Dermis blood vessel endothelial cell (primary cell): ENCODE results near the gene FZD2. TPM values are rescaled to one million over a fixed set of nuclear protein-coding genes. Genes with fewer than 3 reads are reported as not detected.
"Not testable (repeated sequence)": the region's sequence is repeated elsewhere in the genome, so short reads cannot be mapped to it uniquely, and the experiment has no call there.

ENCODE experiments used
- DNase-seq: peaks from one replicate; pipeline ENCODE4 v3.0.0; 2010
- total RNA-seq: library from RNA; depleted of rRNA; stranded (reverse); fragments of >200 nt; gene quantifications from 2 replicates; pipeline ENCODE4 v1.2.3, GENCODE V29; 2014

Gene FZD2
- total RNA-seq, 1 donor from 2014 or later = 0.68 TPM

DNA sequence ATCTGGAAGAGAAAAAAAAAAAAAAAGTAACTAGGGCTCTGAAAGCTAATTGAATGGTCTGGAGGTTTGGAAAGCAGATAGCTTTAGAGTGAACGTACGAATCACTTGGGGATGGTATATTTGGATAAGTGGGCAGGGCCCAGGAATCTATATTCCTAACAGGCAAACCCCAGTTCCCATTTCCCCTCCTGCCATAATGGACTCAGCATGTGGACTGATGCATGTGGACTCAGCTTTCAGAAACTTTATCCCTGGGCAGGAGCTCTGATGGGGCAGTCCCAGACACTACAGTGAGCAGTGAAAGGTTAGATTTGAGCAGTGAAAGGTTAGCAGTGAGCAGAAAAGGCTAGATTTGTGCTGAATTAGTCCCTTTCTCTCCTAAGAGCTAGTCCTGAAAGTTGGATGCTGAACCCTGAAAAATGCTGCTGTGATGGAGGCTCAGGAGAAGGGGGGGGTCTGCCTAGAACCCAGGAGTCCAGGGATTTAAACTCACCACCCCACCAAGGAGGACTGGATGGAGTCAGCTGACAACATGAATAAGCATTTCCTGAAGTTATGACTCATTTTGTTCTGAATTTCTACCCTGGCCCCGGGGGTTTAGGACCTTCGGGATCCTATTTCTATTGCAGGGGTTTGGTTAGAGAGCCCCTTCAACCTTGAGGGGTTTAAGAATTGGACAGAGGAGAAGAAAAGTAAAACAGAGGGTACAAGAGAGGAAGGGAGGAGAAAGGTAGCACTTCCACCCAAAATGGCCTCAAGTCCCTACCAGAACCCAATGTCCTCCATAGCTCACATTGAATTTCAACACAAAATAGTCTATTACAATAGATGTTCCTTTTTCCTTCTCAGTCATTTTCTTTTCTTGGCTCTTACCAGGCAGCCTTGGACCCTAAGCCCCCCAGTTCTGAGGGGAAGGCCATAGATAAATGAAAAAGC, 10.3 kb upstream of the FZD2 start:
- peak; percentile 55 for DNase-seq

DNA sequence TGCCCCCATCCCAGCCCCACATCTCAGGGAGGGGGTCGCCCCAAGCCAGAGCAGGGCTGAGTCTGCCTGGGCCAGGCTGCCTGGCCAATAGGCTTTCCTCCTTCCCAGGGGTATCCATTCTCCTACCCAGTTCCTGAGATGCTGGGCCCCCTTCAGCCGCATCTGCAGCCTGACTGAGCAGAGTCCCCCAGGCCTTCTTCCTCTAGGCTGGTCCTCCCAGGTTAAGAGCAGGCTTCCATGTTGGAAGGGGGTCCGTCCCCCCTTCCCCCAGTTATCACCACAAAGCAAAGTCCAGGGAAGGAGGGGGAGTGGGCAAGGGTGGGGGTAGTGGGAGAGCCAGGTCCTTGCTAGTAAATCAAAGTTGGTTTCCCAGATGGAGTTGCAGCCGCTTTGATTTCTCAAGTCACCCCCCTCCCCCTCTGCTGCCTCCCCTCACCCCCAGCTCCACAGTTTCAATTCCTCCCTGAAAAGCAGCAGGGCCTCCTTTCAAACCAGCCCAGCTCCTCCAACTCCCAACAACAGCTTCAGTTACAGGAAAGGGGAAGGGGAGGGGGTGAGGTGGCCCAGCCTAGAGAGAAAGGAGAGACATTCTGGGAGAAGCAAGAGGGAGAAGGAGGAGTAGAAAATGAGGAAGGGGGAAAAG, 9.5 kb upstream of the FZD2 start:
- DNase-seq = no peak

DNA sequence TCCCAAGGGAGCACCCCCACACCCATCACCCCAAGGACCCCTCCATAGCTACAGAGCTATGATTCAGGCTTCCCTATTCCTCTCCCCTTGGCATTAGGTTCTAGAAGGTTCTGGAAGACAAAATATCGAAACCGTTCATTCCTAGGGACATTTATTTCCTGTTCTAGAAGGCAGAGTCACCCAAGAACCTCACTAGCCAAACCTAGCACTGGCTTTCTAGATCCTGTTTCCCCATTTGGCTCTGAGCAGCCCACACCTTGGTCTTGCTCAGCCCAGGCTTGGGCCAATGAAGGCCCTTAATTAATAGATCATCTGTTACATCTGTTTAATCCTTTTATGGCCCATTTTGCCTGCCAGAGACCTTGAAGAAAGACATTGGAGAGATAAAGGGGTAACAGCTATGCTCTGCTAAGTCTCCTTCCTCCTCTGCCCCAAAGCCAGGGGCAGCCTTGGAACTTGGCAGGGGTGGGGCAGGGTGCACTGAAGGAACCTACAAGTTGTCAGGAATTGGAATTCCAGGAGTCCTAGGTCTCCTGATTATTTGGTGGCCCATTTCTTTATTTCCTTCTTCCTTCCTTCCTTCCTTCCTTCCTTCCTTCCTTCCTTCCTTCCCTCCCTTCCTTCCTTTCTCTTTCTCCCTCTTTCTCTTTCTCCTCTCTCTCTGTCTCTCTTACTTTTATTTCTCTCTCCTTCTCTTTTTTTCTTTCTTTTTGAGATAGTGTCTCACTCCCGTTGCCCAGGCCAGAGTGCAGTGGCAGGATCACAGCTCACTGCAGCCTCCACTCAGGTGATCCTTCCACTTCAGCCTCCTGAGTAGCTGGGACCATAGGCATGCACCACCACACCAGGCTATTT, 8.7 kb upstream of the FZD2 start:
- DNase-seq = no peak

DNA sequence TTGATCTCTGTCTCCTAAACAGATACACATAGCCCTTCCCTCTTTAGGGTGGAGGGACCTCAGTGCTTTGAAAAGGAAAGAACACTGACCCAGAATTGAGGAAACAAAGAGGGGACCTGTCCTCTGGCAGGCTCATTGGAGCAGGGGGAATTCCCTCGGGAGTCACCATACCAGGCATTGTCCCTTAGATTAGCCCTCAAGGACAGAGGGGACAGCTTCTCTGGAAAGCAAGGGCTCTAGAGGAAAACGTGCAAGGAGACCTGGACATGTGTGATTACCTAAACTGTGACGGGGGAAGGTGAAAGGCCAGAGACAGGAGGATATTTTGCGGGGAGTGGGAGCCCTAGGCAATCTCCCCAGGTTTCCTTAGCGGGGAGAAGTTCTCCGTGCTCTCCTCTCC, 7.6 kb upstream of the FZD2 start:
- no peak for DNase-seq

DNA sequence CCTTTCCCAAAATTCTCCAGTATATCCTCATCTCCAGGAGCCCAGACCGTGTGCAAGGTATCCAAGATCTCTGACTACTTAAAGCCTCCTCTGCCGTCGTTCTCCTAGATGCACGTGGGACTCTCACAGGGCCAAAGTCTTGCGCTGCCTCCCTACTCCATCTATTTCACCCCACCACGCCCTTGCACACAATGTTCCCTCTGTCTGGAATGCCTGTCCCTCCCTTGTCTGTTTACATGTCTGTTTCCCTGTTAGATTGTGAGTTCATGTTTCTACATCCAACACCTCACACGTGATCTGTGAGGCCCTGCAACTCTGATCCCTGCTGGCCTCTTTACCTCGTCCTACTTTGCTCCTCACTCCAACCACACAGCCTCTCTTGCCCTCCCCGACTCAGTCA, 4.9 kb upstream of the FZD2 start:
- no peak for DNase-seq

DNA sequence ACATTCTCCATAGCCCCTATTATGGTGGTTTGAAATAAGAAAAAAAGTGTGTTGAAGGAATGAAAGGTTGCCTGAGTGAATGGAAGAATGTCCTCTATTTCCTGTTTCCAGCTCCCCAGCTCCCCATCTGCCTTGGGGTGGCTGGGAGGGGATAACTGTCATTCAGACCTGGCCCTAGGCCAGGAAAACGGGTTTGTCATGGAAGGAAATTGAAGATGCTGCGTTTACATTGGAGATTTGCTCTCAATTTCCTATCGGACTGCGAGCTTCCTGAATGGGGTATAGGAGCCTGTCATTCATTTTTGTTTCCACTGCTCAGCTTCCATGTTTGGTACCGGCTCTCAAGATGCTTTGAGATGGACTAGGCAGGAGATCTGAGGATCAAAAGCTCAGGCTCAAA, 2.2 kb upstream of the FZD2 start:
- no peak for DNase-seq

DNA sequence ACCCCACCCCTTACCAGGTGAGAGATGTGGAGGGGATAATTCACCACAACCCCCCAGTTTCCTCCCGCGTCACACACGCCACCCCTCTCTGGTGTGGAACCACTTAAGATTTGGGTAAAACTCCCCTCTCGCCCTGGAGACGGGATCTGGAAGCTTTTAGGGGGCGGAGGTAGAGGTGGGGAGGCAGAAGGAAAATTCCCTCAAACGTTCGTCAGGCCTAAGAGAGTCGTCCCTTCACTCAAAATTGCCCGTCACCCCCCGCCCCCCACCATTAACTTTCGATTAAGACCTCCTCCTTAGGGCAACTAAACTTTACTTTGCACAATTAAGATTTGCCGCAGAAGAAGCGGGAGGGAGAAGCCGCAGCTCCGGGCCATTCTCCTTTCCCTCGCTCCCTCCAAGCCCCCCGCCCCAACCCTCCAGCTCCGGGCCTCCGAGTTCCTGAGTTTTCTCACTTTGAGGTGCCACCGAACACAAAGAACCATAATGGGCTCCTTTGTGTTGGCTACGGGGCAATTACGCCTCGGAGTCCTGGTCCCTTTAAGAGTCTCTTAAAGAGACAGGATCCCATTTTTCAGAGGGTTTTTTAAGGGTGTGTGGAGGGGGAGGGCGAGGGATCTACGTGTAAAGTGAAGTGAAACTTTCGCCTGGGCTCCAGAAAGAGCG, 985 bp upstream of the FZD2 start:
- peak; percentile 48 for DNase-seq

DNA sequence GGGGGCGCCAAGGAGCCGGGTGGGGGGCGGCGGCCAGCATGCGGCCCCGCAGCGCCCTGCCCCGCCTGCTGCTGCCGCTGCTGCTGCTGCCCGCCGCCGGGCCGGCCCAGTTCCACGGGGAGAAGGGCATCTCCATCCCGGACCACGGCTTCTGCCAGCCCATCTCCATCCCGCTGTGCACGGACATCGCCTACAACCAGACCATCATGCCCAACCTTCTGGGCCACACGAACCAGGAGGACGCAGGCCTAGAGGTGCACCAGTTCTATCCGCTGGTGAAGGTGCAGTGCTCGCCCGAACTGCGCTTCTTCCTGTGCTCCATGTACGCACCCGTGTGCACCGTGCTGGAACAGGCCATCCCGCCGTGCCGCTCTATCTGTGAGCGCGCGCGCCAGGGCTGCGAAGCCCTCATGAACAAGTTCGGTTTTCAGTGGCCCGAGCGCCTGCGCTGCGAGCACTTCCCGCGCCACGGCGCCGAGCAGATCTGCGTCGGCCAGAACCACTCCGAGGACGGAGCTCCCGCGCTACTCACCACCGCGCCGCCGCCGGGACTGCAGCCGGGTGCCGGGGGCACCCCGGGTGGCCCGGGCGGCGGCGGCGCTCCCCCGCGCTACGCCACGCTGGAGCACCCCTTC, 484 bp downstream of the FZD2 start:
- DNase-seq = peak; percentile 52

DNA sequence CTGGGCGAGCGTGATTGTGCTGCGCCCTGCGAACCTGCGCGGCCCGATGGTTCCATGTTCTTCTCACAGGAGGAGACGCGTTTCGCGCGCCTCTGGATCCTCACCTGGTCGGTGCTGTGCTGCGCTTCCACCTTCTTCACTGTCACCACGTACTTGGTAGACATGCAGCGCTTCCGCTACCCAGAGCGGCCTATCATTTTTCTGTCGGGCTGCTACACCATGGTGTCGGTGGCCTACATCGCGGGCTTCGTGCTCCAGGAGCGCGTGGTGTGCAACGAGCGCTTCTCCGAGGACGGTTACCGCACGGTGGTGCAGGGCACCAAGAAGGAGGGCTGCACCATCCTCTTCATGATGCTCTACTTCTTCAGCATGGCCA, 1.0 kb downstream of the FZD2 start:
- no peak for DNase-seq

DNA sequence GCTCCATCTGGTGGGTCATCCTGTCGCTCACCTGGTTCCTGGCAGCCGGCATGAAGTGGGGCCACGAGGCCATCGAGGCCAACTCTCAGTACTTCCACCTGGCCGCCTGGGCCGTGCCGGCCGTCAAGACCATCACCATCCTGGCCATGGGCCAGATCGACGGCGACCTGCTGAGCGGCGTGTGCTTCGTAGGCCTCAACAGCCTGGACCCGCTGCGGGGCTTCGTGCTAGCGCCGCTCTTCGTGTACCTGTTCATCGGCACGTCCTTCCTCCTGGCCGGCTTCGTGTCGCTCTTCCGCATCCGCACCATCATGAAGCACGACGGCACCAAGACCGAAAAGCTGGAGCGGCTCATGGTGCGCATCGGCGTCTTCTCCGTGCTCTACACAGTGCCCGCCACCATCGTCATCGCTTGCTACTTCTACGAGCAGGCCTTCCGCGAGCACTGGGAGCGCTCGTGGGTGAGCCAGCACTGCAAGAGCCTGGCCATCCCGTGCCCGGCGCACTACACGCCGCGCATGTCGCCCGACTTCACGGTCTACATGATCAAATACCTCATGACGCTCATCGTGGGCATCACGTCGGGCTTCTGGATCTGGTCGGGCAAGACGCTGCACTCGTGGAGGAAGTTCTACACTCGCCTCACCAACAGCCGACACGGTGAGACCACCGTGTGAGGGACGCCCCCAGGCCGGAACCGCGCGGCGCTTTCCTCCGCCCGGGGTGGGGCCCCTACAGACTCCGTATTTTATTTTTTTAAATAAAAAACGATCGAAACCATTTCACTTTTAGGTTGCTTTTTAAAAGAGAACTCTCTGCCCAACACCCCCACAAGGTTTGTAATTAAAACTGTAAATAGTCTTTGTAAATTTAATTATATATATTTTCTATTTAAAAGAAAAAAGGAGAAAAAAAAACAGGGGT, 1.7 kb downstream of the FZD2 start:
- no peak for DNase-seq

DNA sequence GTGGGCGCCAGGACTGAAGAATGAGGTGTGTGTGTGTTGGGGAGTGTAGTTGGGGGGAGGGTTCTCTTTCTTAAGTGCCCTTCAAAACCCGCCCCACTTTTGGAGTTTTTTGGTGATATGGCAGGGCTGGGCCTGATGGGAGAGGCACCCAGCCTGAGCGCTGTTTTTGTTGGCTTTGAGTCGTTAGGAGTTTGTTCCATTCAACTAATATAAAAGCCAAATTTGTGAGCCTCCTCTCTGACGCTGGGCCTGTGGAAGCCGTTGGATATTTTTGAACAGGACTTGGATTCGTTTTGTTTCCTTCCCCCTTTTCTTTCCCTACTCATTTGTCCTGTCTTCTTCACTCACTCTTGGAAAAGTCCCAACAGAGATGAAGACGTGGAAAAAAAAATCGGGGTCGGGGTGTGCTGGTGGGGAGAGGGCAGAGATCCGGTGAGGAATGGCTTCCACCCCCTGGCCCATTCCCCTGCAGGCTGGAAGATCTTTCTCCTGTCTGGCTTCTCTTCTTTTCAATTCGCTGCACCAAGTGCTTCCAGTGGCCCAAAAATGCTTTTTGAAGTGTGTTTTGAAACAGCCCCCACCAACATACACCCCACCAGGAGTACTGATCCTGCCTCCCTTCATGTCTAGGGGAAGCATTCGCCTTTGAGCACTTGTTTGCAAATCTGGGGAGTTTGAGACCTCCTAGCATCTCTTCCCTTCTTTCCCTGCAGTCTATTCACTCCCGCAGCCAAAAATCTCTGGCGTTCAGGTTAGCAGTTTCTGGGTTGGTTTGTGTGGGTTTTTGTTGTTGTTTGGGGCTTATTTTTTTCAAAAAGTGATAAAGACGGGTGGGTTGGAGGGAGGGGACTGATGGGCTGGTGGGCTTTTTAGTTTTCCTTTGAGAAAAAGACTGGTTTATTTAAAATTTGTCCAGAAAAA, 2.6 kb downstream of the FZD2 start:
- DNase-seq = no peak

DNA sequence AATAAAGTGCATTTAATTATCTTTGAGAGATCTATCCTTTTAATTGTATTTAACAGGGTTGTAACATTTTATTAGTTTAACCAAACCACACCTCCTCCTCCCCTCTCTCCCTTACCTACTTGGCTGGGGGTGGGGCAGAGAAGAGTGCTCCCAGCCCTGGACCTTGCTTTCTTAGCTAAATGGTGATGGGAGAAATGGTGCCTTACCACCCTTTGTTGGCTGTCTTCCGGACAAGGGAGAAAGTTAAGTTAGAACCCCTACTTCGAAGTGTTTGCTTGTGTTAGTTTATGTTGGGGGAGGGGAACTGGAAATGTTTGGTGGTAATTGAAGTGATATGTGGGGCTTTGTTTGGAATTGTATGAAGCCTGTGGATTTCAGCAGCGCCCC, 3.9 kb downstream of the FZD2 start:
- DNase-seq = no peak

DNA sequence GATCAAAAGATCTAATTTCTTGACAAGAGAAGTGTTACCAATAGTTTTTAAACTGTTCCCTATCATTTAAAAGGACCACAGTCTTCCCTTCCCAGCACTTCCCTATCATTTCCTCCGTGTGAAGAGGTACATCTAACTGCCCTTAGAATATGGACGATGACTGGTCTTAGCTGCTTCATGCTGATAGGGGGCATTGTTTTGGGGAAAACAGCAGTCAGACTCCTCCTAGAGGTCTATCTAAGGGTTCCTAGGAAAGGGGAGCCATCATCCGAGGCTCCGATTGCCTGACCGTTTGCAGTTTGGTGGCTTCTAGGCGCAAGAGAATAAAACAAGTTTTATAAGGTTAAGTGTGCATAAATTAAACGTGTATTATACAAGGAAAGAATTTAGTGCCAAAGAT, 7.1 kb downstream of the FZD2 start:
- DNase-seq = no peak

DNA sequence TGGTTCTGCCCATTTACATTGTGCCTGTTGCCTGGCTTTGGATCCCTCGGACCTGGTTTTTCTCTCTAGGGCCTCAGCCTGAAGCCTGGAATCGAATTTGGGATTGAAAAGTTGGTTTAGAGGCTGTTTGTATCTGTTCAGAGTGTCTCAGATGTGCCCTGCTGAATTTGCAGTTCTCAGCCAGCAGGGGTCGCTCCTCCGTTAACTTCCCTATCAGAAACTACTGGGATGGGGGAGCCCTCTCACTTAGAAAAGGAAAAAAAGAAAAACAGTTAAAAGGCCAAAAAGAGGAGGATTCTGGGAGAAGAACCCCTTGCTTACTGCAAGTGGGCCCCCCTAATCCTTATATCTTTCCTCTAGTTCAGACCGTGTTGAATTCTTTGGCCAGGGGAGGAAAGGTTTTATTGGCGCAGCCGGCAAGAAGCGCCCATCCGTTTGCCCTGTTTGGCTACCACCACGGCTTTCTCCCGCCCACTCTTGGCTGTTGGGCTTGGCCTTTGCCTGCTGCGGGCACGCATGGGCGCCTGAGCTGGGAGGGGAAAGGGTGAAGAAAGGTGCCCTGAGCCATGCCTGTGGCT, 8.7 kb downstream of the FZD2 start:
- no peak for DNase-seq

DNA sequence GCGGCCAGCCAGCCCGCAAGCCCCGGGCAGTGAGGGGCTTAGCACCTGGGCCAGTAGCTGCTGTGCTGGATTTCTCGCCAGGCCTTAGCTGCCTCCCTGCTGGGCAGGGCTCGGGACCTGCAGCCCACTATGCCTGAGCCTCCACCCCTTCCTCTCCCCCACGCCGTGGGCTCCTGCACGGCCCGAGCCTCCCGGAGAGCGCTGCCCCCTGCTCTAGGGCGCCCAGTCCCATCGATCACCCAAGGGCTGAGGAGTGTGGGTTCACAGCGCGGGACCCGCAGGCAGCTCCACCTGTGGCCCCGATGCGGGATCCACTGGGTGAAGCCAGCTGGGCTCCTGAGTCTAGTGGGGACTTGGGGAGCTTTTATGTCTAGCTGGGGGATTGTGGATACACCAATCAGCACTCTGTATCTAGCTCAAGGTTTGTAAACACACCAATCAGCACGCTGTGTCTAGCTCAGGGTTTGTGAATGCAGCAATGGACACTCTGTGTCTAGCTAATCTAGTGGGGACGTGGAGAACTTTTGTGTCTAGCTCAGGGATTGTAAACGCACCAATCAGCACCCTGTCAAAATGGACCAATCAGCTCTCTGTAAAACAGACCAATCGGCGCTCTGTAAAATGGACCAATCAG, 11.1 kb downstream of the FZD2 start:
- not testable (repeated sequence) for DNase-seq

DNA sequence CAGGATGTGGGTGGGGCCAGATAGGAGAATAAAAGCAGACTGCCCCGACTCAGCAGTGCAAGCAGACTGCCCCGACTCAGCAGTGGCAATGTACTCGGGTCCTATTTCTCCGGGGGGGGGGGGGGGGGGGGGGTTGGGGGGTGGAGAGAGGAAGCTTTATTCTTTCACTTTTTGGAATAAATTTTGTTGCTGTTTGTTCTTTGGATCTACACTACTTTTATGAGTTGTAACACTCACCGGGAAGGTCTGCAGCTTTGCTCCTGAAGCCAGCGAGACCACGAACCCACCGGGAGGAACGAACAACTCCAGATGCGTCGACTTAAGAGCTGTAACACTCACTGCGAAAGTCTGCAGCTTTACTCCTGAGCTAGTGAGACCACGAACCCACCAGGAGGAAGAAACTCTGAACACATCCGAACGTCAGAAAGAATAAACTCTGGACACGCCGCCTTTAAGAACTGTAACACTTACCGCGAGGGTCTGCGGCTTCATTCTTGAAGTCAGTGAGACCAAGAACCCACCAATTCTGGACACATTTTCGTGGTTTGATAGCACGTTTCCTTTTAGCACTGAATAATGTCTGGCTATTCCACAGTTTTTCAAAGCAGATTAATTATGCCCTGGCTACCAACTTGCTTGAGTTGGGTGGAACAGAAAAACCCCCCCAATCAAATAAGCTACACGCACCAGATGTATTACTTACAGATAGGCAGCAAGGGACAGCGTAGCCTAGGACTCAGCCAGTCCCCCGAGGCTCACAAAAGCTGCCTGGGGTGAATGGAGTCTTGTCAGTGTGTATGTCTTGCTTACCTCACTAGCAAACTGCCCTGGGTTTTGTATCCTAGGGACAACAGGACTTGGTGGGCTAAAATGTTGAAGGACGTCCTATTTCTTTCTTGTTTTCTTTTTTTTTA, 11.9 kb downstream of the FZD2 start:
- DNase-seq = no peak

DNA sequence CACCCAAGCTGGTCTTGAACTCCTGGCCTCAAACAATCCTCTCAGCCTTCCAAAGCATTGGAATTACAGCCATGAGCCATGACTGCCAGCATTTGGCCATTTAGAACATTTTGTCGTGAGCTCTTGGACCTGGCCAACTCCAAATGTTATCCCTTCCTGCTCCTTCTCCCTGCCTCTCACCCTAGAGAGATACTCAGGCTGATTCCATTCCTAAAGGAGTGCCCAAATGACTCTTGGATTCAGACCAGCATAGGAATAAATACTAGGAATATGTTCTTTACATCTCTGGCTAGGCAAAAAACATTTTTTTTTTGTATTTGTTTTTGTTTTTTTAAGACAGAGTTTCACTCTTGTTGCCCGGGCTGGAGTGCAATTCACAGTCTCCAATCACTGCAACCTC, 15.5 kb downstream of the FZD2 start:
- DNase-seq = no peak

DNA sequence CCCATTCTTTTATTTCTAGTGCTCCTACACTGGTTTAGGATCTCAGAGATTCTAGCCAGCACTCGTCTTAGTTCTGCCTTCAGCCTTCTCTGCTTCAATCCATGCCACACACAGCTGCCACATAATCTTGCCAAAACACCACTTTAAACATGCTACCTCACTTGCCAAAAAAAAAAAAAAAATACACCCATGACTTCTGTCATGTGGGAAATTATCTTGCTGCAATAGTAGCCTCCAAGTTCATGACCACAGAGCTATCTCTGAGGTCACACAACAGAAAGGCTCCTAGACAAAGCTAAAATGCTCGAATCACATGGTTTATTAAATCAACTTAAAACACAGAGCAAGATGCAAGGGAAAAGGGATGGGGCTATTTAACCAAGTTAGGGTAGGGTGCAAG, 18.1 kb downstream of the FZD2 start:
- DNase-seq = no peak
